Measurements from ENCODE around the gene PCDH9.
A peak's percentile ranks its signal among the peaks of the same experiment; 100 is the strongest.

PCDH9 gene

GRCh38 chr13:67018775-67019174, 211.4 kb downstream of the PCDH9 start:
- no peak for DNase-seq

- DNase-seq = no peak
These were observed 212.9 kb downstream of the PCDH9 start for GRCh38 chr13:67017276-67017675.

DNA sequence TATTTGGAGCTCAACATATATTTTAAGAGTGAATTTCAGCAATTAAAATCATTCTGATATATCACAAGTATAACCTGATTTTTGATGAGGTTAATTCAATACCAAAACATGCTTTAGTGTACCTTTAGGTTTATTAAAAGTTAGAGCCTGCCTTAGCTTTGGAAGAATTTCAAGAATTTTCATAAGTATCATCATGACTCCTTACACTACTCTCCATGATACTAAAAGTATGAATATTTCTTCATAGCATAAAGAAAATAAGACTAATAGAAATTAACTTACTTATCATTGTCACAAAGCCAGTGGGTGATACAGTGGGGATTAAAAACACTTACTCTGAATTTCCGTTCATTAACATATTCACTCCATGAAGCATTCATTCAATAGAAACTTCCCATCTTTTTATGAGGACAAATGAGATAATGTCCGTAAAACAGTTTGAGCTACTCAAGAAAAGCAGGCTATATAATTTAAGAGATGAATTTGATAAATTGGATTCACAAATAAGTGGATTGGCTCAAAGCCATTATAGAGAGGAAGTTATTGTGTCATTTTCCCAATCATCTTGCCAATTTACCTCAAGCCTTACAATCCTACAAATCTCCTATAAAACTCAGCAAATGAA, 214.0 kb downstream of the PCDH9 start:
- no peak for DNase-seq

- DNase-seq = no peak
These were observed 215.7 kb downstream of the PCDH9 start for GRCh38 chr13:67014399-67014798.

DNA sequence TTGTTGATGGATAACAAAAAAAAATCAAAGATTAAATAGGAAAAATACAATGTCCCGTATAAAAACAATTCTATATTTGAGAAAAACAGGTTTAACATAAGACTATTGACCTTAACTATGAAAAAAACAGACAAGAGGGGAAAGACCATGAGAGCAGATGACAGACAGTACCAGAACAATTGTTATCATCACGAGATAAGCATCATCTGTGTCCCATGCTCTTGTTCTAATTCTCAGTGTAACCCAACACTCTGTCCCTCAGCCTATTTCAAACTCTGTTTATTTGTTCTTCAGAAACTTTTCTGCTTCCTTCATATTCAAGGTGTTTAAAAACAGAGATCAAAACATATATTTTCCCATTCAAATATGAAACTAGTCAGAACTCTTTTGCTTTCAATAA, 216.4 kb downstream of the PCDH9 start:
- DNase-seq = no peak

DNA sequence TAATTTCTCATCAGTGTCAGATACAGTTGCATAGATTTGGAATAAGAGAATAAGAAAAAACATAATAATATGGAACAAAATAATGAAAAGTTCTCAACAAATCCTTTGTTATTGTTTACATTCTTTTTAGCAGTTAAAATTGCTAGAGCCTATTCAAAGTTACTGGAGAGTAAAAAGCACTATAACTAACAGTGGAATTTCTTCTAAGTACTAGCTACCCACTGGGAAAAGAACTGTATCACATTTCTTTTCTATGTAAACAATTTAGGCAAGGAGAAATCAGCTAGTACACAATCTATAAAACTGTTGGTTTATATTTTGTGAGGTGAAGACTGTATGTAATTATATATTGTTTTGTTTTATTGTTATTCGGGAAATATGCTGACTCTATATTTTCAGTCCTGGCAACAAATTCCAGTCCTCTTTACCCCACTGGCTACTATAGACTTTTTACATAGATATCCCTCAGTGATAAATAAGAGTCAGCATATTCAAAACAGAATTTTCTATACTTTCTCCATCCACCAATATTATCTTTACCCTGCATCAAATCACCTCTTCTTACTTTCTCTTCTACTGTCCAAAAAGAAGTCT, 222.0 kb downstream of the PCDH9 start:
- no peak for DNase-seq

- no peak for DNase-seq
These were observed 225.6 kb downstream of the PCDH9 start for GRCh38 chr13:67004511-67004910.

DNA sequence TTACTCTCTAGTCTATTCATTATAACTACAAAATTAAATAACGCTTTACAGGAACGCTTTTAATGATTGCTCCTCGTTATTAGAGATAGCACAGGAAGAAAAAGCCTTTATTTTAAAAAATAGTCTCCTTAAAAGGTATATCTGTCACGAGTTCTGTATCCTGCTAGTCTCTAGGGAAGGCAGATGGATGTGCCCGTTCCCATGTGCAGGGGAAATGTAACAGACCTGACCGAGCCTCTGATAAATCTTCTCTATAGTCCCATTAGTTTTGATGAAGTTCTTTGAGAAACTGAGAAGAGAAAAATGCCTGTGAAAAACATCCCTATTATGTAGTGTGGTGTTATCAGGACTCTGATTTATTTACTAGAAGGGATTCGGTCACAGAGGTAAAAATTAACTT, 226.4 kb downstream of the PCDH9 start:
- no peak for DNase-seq

DNA sequence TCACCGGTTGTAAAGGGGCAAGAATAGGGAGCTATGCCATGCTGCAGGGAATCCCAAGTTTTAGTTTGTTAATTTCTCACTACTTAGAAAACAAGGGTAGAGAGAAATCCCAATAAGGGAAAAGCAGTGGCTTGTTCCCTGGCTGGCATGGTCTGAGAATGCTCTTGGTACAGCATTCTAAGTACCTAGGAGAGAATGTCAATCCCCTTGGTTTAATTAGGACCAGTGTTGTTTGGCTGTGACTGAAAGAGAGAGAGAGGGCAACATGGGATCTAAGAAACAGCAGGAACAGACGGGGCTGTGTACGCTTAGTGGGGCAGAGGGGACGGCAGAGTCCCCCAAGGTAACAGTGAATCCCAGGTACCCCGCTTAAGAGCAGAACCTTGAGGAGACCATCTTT, 228.8 kb downstream of the PCDH9 start:
- no peak for DNase-seq

DNA sequence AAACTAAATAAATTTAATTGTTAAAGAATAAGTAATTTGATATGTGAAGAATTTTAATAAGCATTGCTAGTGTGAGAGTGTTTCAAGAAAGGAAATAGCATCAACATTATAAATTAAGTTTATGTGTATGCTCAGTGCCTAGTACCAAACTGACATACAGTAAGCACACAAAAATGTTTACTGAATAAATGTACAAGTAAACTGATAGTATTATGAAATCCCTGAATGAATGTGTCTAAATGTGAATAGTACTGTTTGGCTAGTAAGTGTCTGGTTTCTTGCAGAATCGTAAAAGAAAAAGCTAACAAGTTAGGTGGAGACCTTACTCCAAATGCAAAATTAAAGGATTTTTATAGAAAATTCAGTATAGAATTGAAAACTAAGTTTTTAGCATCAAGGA, 233.6 kb downstream of the PCDH9 start:
- DNase-seq = no peak

DNA sequence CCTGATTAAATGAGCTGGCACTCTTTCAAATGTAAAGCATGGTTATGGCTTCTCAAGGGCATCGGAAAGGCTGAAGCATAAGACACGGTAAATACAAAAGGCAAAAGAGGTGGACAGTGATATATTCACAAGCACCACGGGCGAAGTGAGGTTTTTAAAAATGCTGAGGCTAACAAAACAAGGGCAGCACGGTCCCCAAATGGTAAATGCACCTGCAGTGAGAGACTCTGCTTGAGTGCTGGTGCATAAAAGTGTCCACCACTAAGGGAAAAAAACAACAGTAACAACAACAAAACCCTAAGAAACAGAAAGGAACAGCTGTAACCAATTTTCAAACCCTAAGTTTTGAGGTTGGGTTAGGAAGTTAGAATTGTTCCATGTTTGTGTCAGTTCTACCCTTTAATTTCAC, 234.9 kb downstream of the PCDH9 start:
- DNase-seq = peak; percentile 67

DNA sequence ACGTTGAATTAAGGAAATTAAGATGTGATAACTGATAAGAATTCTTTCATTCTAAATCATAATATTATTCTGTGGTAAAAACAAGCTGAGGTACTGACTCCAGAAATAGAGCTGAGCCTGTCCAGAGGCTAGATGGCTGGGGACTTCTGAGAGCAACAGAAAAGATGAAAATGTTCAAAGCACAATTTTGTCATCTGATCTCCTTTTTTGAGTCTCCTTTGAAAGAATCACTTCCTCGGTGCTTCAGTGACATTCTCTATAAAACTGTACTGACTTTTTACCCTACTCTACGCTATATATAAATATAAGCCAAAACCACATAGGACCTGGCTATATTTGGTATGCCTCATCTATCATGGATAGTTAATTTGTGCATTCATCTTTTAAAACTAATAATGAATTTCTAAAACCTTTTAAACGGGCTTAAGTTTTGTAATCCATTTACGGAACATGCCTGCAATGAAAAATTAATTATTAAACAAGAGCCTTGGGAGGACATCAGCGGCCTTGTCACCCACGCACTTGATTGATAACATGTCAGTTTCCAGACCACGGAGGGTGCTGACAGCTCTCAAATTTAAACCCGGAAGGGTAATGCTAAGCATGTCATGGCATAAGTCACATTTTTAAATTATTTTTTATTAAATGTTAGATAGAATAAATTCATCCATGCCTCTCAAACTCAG, 235.5 kb downstream of the PCDH9 start:
- no peak for DNase-seq

- DNase-seq = no peak
These were observed 236.0 kb downstream of the PCDH9 start for GRCh38 chr13:66994097-66994496.

GRCh38 chr13:66992719-66993118, 237.4 kb downstream of the PCDH9 start:
- DNase-seq = no peak

GRCh38 chr13:66992183-66992582, 238.0 kb downstream of the PCDH9 start:
- peak; percentile 19 for DNase-seq

- no peak for DNase-seq
These were observed 245.9 kb downstream of the PCDH9 start for GRCh38 chr13:66984241-66984640.

- DNase-seq = no peak
These were observed 248.2 kb downstream of the PCDH9 start for GRCh38 chr13:66981912-66982311.

DNA sequence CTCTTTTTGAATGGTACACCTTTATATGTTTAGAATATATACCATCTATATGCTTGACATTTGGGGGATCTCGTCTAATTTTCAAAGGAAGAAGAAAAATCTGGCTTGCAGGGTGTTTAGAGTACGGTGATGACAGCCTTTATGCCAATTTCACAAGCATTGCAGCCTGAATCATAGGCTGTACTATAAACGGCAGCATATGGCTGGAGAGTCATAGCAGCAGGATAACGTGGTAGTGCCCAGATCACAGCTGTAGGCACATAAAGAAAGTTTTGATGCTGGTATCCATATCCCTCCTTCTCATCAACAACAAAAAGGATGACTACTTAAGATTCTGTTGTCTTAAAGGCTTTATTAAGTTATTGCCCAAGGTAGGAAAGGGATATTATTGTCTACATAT, 253.0 kb downstream of the PCDH9 start:
- peak; percentile 83 for DNase-seq

GRCh38 chr13:66974889-66975288, 255.2 kb downstream of the PCDH9 start:
- no peak for DNase-seq

DNA sequence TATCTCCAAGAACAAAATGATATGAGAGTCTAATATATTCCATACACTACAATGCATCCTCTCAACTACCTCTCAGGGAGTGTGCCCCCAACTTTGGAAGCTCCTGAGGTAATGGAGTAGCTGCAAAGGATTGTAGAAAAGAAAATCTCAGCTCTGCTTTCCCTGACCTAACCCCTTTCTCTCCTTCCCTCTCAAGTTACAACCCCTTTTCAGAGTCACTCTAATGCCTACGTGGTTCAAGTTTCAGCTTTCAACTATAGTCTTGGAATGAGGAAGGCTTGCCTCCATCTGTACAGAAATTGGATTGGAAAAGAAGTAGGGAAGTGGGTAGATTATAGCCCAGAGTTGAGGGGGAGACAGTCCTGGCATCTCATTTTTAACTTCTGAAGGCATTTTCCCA, 256.0 kb downstream of the PCDH9 start:
- DNase-seq = no peak

- no peak for DNase-seq
These were observed 257.5 kb downstream of the PCDH9 start for GRCh38 chr13:66972659-66973058.

GRCh38 chr13:66971004-66971403, 259.1 kb downstream of the PCDH9 start:
- no peak for DNase-seq

DNA sequence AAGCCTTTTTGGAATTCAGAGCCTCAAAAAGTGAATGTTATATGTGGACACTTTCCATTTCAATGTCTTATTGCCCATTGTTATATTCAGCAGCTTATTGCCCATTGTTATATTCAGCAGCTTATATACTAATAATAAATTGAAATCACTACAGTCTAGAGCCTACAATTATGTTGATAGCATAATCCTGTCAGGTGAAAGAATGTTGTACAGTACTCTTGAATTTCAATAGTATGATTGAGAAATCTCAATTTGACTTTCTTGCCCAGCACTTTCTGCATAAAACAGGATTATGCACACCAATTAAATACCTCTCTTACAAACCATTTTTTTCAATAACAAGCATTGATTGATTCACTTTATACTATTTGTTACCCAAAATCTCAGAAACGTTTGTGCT, 260.8 kb downstream of the PCDH9 start:
- no peak for DNase-seq

DNA sequence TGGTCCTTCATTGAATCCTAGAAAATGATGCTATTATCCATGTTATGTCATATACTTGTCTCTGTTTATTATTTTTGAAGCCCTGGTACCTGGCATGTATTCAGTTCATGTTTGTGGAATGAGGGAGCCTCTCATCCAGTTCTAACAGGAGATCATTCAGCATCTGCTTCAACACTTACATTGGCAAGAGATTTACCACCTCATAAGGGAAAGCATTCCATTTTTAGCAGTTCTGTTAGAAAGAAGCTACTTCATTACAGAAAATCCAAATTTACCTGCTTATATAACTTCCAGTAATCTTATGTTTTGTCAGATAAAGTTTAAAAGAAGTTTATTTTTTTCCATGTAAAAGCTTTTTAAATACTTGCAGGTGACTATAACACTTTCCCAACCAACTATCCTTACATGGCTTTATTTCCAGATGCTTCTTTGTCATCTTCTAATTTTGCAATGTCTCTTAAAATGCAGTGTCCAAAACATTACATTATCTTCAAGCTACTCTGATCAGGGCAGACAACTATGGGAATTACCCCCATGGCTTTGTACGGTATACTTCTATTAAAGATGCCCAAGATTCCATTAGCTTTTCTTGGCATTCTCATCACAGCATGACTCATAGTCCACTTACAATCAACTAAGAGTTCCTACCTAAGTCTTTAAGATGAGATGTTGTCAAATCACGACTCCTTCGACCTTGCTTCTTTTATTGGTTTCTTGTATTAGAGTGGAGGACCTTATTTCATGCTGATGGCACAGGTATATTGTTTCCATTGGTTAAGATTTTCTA, 262.1 kb downstream of the PCDH9 start:
- DNase-seq = no peak
